Muscle layer of colon (tissue), 2 donors: ENCODE measurements around the gene ZNF684.
"Not testable (repeated sequence)": the region's sequence is repeated elsewhere in the genome, so short reads cannot be mapped to it uniquely, and the experiment has no call there.

Experiments
- H3K27ac ChIP-seq: one replicate; pipeline ENCODE4 v1.7.0; 2013; ENCODE audit warnings: low read depth, mild to moderate bottlenecking, low read length, moderate library complexity
- H3K27me3 ChIP-seq, 2 donors: one replicate each; pipeline ENCODE4 v1.7.0; 2013; ENCODE audit warnings: low read length in 2 of 2, mild to moderate bottlenecking in 2 of 2; ENCODE audit not compliant: insufficient read depth in 2 of 2, control insufficient read depth in 1 of 2
- H3K36me3 ChIP-seq: one replicate; pipeline ENCODE4 v1.7.0; 2013; ENCODE audit warnings: mild to moderate bottlenecking, low read length; ENCODE audit not compliant: insufficient read depth
- H3K4me1 ChIP-seq: one replicate; pipeline ENCODE4 v1.7.0; 2013; ENCODE audit warnings: mild to moderate bottlenecking, low read length; ENCODE audit not compliant: insufficient read depth
- H3K4me3 ChIP-seq, 2 donors: one replicate each; pipeline ENCODE4 v1.7.0; 2013; ENCODE audit warnings: low read length in 2 of 2, low read depth in 1 of 2, mild to moderate bottlenecking in 1 of 2, moderate library complexity in 1 of 2
- H3K9ac ChIP-seq: one replicate; pipeline ENCODE4 v1.7.0; 2013; ENCODE audit warnings: low read length
- H3K9me3 ChIP-seq: one replicate; pipeline ENCODE4 v1.7.0; 2013; ENCODE audit warnings: mild to moderate bottlenecking, low read length
- donor health status: abdominal sarcoma.
- donor health status: Adenocarcinoma of cecum.

ZNF684 gene

DNA sequence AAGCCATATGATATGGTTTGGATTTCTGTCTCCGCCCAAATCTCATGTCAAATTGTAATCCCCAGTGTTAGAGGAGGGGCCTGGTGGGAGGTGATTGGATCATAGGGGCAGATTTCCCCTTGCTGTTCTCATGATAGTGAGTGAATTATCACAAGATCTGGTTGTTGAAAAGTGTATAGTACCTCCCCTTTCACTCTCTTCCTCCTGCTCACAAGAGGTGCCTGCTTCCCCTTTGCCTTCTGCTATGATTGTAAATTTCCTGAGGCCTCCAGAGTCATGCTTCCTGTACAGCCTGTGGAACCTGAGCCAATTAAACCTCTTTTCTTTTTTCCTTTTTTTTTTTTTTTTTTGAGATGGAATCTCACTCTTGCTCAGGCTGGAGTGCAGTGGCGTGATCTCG is 43.4 kb downstream of the ZNF684 start:
- not testable (repeated sequence) for H3K9me3 ChIP-seq, H3K36me3 ChIP-seq, H3K27me3 ChIP-seq, H3K4me1 ChIP-seq, H3K27ac ChIP-seq, H3K4me3 ChIP-seq, H3K9ac ChIP-seq

DNA sequence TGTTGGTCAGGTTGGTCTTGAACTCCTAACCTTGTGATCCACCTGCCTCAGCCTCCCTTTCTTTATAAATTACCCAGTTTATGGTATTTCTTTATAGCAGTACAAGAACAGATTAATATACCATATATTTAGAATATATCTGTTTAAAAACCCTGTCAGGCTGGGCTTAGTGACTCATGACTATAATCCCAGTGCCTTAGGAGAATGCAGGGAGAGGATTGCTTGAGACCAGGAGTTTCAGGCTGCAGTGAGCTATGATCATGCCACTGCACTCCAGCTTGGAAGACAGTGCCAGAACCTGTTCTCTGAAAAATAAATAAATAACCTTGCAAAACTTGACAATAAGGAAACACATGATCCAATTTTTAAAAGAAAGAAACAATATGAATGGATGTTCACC is 43.9 kb downstream of the ZNF684 start:
- Histone ChIP-seq H3K4me1 (no peaks in the 10 kb centered on the region), H3K4me3 (no peak overlapping the region), H3K27ac (no peak overlapping the region), H3K9me3 (no peaks in the 10 kb centered on the region), H3K27me3 (no peaks in the 10 kb centered on the region), H3K36me3 (no peaks in the 10 kb centered on the region), H3K9ac (no peak overlapping the region)

DNA sequence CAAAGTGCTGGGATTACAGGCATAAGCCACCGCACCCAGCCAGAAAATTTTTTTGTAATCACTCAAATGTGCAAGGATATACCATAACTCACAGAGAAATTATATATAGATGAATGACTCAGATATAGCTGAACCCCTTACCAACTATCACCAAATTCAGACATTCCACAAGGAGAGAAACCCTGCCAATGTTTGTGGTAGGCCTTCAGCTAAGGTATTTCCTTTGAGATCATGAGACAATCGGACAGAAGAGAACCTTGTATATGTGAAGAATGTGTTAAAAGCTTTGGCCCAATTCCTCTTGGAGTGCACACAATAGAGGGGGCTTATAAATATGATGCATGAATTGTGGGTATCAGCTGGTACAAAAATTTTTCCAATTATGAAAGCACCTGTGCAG is 50.7 kb downstream of the ZNF684 start:
- no peaks in the 10 kb centered on the region for H3K9me3 ChIP-seq

DNA sequence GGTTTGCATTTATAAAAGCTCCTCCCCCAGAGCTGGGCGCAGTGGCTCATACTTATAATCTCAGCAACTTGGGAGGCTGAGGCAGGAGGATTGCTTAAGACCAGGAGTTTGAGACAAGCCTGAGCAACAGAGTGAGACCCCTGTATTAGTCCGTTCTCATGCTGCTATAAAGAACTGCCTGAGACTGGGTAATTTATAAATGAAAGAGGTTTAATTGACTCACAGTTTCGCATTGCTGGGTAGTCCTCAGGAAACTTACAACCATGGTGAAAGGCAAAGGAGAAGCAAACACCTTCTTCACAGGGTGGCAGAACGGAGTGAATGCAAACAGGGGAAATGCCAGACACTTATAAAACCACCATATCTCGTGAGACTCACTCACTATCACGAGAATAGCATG is 52.5 kb downstream of the ZNF684 start:
- H3K27me3 ChIP-seq, result no peaks in the 10 kb centered on the region
- H3K9me3 ChIP-seq, result no peaks in the 10 kb centered on the region
- no peak overlapping the region for H3K9ac ChIP-seq
- no peaks in the 10 kb centered on the region for H3K4me1 ChIP-seq
- H3K27ac ChIP-seq, result no peak overlapping the region
- H3K4me3 ChIP-seq, result no peak overlapping the region
- no peaks in the 10 kb centered on the region for H3K36me3 ChIP-seq

More for the DNA sequence above, 50.7 kb downstream of the ZNF684 start:
- no peak overlapping the region for H3K9ac ChIP-seq
- no peaks in the 10 kb centered on the region for H3K36me3 ChIP-seq
- no peaks in the 10 kb centered on the region for H3K4me1 ChIP-seq
- no peak overlapping the region for H3K27ac ChIP-seq
- no peak overlapping the region for H3K4me3 ChIP-seq
- H3K27me3 ChIP-seq, result no peaks in the 10 kb centered on the region

DNA sequence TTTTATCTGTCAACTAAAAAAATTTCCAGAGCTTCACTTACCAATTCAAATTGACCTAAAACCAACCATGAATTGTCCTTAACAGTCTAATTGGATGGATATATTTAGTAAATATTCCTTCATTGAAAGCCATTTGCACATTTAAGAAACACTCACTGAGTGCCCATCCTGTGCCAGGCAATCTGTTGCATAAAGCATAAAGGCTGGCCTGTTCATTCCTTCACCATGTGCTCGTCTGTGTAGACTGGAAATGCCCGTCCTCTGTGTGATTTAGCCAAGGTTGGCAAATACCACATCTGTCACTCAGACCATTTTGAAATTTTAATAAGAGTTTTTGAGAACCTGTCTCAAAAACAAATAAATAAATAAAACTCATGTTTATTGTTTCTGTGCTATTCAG is 57.1 kb downstream of the ZNF684 start:
- H3K9ac ChIP-seq, result no peak overlapping the region
- no peak overlapping the region for H3K4me3 ChIP-seq
- H3K9me3 ChIP-seq, result no peaks in the 10 kb centered on the region
- H3K4me1 ChIP-seq, result no peaks in the 10 kb centered on the region
- no peaks in the 10 kb centered on the region for H3K36me3 ChIP-seq
- no peaks in the 10 kb centered on the region for H3K27me3 ChIP-seq
- H3K27ac ChIP-seq, result no peak overlapping the region

DNA sequence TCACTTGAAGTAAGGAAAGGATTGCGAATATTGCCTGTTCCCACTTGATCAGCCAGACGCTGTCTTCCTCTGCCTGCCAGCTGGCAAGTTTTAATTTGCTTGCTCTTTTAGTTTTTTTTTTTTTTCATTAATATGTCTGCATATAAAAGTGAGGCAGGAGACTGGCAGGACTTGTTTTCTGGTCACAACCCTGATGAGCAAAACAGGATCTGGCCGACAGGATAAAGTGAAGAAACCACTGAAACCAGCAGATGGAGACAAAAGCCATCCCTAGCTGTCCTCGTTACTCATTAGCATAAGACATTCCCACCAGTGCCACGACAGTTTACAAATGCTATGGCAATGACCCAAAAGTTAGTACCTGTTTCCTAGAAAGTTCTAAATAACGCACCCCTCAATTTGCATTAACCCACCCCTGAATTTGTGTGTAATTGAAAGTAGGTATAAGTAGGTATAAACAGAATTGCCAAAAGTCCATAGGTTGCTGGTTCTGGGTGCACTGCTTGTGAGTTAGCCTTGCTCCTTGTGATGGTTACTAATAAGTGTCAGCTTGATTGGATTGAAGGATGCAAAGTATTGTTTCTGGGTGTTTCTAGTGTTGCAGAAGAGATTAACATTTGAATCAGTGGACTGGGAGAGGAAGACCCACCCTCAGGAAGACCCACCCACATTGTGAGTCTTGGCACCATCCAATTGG is 60.8 kb downstream of the ZNF684 start:
- Histone ChIP-seq H3K27me3 (no peaks in the 10 kb centered on the region), H3K36me3 (no peaks in the 10 kb centered on the region), H3K4me3 (no peak overlapping the region), H3K4me1 (no peaks in the 10 kb centered on the region), H3K27ac (no peak overlapping the region), H3K9me3 (no peaks in the 10 kb centered on the region), H3K9ac (no peak overlapping the region)

DNA sequence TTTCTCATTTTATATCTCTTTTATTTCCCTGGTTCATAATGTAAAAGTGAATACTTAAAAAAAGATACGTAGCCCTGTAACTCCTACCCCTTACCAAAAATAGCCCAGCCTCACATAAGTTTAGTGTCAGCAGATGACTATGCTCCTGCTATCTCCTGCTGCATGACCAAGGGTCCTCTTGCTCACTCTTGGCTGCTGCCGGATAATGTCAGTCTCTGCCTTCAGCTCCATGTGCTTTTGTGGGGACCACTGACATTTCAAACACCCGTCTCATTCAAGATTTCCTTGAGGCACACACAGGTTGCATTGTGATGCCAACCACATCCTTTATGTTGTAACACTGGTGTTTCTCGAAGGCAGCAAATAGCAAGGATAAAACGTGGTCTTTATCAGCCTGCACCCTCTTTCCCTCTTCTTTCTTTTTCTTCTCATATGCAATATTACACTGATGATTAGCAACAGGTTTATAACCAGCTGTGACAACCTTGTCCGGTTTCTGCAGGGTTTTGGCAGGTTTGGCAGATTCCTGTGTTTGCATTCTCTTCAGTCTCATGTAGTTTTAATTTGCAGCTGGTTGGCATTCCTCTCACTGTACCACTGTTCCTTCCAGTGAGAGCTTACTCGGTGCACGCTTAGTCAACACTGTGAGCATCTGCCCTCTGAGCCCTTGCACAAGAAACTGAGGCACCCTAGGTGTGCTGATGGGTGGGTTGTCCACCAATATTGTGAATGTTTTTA is 62.2 kb downstream of the ZNF684 start:
- H3K27me3 ChIP-seq, result no peaks in the 10 kb centered on the region
- no peak overlapping the region for H3K9ac ChIP-seq
- no peak overlapping the region for H3K4me3 ChIP-seq
- H3K9me3 ChIP-seq, result no peaks in the 10 kb centered on the region
- H3K36me3 ChIP-seq, result no peaks in the 10 kb centered on the region
- H3K4me1 ChIP-seq, result no peaks in the 10 kb centered on the region
- H3K27ac ChIP-seq, result no peak overlapping the region

DNA sequence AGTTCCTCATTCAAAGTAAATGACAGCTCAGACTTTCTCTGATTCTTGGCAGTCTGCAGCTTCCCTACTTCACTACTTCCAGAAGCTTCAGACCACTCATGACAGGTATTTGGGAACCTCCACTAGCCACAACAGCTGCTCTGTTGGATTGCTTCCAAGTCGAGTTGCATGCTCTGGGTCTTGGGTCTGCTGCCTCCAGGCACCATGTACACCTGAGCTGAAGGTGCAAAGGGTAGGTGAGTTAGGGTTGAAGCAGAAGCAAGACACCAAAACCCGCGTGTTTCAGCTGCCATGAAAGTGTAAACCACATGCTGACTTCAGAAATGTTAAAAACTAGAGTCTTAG is 62.7 kb downstream of the ZNF684 start:
- Histone ChIP-seq H3K4me1 (no peaks in the 10 kb centered on the region), H3K27me3 (no peaks in the 10 kb centered on the region), H3K36me3 (no peaks in the 10 kb centered on the region), H3K27ac (no peak overlapping the region), H3K4me3 (no peak overlapping the region), H3K9ac (no peak overlapping the region), H3K9me3 (no peaks in the 10 kb centered on the region)

DNA sequence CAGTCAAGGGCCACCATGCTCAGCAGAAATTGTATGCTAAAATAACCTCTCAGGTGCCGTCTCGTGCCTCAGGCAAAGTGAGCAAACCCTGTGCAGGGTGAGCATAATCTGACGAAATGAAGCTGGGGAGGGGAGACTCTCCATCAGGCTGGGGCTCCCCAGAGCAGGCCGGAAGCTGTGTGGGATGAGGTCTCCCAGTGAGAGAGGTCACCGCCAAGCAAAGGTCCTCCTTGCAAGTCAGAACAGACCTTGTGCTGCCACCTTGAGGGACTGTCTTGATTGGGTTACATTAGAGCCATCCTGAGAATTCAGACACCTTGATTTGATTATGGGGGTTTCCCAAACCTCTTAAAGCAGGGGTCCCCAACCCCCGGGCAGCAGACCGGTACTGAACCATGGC is 64.2 kb downstream of the ZNF684 start:
- Histone ChIP-seq H3K27me3 (no peaks in the 10 kb centered on the region), H3K4me1 (no peaks in the 10 kb centered on the region), H3K36me3 (no peaks in the 10 kb centered on the region), H3K9me3 (no peaks in the 10 kb centered on the region), H3K27ac (no peak overlapping the region), H3K4me3 (no peak overlapping the region), H3K9ac (no peak overlapping the region)
